COR-L47 (cell line): ENCODE data around the gene NUDCD3.

ENCODE experiments used
- DNase-seq: peaks from one replicate; lab custom pipeline; 2025; lab: John Stamatoyannopoulos, UW

Gene NUDCD3

DNA sequence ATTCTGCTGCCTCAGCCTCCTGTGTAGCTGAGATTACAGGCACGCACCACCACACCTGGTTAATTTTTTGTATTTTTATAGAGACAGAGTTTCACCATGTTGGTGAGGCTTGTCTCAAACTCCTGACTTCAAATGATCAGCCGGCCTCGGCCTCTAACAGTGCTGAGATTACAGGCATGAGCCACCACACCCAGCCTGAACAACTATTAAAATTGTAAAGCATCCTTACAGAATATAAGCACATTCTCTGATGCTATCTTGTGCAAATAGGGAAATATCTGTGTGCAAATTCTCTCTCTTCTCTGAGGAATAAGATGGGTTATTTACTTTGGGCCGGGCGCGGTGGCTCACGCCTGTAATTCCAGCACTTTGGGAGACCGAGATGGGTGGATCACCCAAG is 12.5 kb downstream of the NUDCD3 start:
- DNase-seq, result no peak

DNA sequence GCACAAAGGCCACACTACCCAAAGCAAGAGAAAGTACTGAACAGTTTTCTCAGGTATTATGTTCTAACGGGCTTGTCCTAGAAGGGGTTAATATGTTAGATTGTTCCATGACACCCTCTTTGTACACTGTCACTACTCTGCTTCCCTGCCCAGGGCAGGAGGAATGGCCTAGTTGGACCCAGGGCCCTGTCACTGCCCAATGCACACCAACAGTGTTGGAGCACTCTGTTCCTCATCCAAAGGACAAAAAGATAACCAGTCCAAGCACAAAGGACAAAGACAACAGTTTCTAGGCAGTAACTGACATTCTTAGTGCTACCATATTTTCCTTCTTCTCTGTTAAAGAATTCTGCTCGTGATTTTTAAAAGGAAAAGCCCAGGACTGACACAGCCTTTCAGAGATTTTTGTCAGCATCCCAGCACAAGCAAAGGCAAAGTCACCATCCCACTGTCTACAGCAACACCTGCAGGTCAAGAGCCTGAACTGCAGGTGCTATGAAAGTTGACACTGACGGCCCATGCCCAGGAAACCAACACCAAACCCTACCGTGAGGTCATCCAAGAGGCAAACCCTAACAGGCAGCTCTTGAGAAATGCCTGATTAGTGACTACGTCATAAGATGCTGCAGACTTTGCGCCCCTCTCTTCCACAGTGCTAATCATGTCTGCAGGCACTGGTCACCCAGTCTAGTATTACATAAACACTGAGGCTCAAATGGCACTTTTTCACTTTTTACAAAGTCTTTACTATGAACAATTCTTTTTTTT is 13.2 kb downstream of the NUDCD3 start:
- peak; percentile 12 for DNase-seq

DNA sequence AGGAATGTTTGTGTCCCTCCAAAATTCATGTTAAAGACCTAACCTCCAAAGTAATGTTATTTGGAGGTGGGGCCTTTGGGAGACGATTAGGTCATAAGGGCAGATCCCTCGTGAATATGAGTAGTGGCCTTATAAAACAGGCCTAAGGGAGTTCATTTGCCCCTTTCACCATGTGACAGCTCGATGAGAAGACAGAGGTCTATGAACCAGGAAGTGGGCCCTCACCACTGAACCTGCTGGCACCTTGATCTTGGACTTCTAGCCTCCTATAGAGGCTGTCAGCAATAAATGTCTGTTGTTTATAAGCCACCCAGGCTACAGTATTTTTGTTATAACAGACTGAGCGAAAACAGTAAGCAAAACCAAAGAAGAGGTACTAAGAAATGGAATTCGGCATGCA is 14.1 kb downstream of the NUDCD3 start:
- no peak for DNase-seq

DNA sequence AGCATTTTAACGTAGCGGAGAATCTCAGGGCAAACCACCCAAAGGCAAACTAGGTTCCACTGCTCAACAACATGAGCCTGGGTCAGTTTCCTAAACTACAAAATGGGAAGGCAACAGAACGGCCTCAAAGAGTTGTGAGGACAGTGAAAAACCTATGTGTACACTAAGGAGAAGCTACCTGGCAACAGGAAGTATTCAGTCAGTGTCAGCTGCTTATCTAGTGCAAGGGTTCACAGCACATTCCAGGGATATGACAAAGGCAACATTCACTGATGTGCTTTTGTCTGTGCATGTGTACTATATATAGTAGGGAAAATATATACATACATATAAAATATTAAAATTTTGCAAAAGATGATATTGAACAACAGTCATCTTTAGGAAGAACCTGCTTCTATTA is 17.2 kb downstream of the NUDCD3 start:
- no peak for DNase-seq

DNA sequence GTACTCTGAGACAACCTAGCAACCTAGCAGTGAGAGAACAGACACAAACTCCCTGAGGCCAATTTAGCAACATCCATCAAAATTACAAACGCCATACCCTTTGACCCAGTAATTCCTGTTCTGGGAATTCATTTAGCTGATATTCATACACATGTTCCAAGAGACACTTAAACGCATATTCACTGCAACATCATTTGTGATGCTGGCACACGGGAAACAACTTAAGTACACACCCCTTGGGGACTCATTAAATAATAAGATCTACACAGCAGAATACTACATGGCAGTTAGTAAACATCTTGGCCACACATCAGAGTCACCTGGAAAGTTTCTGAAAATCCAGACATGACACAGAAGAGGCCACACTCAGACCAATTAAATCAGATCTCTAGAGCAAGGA is 17.6 kb downstream of the NUDCD3 start:
- DNase-seq, result no peak

DNA sequence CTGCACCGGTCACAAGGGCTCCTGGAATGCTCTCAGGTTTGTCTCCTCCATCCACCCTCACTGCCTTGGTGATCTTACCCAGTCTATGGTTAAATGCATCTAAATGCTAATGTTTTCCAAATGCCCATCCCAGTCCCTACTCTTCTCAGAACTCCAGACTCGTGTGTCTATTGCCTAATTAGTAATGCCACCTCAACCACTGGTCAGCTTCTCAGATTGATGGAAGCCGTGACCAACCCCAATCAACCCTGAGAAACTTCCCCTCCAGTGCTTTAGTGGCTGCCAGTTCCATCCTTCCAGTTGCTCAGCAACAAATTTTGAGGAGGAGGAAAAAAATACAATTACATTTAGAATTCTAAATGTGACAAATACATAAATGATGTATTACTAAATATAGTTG is 18.6 kb downstream of the NUDCD3 start:
- DNase-seq, result no peak

DNA sequence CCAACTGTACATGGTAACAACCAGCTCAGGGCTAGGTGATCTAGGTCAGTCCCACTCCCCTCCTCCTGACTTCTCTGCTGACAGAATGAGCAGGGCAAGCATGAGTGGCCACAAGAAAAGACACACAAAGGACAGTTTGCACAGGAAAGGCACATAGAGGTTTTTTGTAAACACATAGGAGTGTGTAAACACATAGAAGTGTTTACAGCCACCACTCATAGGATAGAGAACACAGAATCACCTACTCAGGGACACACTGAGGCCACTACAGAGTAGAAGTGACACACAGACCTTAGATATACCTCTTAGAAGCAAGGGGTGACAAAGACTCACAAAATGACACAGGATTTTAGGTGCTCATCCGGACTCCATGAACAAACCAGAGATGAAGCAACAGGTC is 19.0 kb downstream of the NUDCD3 start:
- no peak for DNase-seq

DNA sequence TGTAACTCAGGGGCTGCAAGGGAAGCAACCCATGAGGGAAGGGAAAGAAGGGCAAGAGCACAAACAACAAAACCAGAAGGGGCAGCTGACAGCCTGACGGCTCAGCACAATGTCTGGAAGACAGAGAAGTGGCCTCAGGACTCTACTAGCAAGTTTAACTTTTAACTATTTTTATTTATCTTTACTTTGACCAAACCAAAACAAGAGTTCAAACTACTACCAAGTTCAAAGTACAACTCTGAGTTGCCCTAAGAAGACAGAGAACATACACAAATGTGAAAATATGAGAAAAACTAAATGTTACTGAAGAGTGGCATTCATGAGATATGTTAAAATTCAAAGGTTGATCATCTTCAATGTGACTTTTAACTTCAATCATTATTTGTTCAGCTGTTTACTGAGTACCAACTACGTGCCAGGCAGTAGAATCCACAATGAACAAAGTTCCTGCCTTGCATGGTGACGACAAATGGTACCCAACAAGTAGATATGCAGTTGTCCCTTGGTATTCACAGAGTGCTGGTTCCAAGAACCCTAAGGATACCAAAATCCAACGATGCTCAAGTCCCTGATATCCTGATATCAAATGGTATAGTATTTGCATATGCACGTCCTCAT is 19.7 kb downstream of the NUDCD3 start:
- no peak for DNase-seq

DNA sequence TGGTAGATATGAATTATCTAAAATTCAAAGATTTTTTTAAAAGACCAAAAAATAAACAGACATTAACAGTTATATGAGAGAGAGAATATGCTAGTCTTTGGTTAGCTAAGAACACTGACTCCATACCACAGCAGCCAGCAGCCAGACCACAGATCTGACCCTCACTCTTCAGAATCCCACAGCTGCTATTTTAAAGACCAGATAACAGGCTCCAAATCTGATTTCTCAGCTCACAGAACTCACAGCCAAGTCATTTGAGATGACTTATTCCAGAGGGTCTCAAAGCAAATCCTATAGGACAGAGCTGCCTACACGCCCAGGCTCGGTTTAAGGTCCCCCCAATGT is 20.4 kb downstream of the NUDCD3 start:
- DNase-seq, result no peak

DNA sequence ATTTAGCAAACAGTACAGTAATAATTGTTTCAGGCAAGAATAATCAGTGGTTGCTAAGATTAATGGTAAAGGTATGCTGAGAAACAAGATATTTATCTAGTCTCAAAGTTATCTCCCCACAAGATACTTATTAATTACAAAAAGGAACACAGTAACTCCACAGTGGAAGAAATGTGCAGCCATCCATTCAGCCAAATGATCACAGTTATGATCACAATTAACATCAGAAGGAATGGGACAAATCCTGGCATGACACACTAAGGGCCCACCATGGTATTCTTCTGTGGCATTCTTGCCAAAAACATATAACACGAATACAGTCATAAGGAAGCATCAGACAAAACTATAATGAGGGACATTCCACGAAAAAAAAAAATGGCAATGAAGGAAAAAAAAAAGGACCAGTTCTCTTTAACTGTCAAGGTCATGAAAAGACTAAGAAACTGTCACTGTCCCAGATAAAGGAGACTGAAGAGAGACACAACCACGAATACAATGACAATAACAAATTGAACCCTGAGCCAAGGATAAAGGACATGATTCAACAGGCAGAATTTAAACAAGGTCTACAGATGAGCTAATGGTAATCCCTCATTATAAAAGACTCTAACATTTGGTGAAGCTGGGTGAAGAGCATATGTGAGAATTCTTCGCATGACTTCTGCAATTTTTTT is 20.9 kb downstream of the NUDCD3 start:
- DNase-seq, result no peak

DNA sequence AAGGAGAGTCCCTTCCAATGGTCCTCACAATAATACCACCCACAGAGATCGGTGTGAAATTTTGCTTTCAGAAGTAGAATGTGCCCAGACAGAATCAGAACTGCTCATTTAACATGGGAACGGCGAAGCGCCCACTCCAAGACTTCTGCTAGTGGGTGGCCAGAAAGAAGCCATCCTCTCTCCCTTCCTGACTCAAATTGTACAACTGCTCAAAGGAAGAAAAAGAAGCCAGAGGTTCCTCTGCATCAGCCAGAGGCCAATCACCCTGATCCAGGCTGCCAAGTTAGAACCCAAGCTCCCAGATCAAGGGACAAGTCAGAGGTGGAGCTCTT is 23.3 kb downstream of the NUDCD3 start:
- DNase-seq, result no peak

DNA sequence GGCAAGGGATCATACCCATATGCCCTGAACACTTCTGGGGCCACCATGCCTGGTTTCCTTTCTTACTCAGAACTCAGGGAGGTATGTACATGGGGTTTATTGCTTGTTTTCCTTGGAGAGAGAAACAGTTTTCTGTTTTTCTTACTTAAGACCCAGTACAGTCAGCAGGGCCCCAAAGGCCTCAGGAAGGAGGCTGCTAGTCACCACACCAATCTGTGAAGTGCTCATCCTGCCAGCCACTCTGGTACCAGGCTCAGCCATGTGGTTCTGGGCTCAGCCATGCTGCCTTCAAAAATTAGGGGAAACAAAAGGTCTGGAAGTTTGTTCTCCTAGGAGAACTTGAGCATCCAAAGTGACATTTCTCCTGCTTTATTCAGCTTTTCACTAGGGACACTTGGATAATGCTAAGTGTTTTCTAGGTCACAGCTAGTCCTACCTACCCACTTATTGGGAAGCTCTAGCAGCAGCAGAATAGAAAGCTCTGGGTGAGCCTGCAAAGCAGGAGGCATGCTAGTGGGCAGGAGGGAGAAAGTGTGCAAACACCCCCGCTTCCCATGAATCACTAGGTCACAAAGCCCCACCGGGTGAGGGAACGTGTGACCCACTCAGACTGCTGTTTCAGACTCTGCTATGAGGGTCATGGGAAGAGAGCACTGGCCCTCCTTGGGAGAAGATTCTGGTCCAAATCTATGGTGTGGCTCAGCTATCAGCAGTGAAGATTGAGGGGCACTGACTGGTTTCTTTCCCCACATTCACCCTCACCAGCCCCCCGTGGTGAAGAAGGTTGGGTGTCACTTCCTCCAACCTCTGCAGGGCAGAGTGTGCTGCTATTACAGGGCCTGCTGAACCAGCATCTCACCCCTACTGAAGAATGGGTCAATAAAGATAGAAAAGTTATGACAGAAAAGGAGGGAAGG is 23.9 kb downstream of the NUDCD3 start:
- DNase-seq, result no peak

DNA sequence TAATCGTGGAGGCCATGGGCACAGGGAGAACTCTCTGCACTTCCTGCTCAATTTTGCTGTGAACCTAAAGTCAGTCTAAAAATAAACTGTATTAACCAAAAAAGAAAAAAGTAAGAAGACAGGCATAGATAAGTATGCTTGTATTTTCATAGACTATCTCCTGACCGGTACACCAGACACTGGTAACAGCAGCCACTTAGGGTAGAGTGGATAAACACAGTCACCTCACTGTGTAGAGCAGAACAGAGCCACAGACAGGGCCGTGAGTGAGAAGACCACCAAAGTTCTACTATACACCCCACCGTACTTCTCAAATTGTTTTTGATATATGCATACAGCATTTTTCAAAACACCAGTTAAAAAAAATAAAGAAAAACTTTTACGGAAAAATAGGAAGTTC is 25.0 kb downstream of the NUDCD3 start:
- no peak for DNase-seq

DNA sequence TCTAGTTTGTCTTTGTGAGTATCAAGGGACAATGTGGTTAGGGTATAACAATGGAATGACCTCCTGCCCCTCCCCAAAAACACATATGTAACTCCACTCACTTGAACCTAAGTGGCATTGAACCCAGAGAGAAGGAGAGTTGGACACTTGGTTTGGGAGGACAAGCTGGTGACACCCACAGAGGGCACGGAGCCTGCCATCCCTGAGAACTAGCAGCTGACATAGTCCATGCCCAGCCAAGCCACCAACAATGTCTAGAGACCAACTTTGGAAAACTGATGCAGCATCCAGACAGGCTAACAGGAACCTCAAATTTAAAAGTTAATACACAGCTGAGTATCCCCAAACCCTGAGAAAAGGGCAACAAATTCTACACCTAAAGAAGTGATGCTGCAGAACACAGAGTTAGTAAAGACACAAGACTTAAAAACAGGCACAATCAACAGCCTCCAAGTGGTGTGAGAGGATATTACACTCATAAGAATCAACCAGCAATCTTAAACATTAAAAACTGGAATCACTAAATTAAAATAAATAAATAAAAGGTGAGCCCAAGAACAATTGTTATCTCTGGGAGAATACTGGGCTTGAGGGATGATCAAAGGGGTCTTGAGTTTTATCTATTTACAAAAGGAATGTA is 27.2 kb downstream of the NUDCD3 start:
- DNase-seq, result no peak

DNA sequence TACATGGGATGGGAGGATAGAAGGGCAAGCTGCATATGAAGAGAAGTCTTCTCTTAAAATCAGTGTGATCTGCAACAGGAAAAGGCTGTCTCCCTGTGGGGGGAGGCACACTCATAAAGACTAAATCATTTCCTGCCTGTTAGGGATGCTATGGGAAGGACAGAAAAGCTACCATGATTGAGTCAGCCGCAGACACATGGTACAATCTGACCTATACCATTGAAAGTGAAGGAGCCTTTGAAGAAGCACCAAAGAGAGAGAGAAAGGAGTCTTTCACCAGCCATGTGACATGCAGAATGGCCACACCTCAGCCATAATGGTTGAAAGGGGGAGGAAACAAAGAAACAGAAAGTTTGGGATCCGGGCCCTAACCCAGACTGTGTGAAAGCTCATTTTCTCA is 29.1 kb downstream of the NUDCD3 start:
- no peak for DNase-seq

DNA sequence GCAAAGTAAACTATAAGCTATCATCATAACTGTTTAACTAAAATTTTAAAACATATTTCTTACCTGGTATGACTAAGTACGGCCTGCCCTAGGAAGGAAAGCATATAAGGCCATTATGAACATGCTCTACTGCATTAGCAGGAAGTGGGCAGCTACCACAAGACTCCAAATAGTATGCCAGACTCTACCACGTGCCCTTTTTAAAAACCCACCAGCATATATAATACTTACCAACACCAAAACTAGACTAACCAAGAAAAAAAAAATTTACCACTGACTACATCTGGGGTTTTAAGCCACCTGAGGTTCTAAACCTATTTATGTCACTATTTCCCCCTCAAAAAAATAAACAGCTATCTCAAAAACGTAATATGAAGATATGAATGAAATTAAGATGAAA is 30.1 kb downstream of the NUDCD3 start:
- no peak for DNase-seq

DNA sequence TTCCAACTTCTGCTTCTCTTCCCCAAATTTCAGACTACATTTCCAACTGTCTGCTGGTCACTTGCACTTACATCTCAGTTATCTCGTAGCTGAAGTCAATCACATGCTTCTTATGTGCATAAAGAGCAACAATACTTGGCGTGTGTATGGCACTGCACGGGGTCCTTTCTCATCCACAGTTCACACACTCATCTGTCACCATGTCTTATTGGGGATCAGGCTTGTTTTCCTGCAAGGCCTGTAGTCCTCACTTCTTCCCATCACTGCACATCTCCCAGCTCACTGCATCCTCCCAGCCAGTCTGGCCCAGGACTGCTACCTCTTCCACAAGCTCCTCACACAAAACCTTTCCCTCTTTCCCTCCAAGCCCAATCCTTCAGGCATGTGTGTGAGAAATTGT is 35.3 kb downstream of the NUDCD3 start:
- DNase-seq, result no peak

DNA sequence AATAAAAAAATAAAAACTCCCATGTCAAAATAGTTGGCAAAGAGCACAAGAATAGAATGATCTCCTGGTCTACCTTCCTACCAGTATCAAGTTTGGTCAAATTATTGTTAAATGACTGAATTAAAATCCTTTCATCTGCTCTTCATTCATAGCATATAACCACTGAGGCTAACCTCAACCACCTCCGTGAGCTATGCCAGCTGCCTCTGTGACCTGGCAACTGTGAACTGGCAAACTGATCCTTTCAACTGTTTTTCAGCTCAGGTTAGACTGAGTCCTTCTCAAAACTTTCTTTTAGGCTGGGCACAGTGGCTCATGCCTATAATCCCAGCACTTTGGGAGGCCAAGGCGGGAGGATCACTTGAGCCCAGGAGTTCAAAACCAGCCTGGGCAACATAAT is 36.1 kb downstream of the NUDCD3 start:
- DNase-seq, result no peak

DNA sequence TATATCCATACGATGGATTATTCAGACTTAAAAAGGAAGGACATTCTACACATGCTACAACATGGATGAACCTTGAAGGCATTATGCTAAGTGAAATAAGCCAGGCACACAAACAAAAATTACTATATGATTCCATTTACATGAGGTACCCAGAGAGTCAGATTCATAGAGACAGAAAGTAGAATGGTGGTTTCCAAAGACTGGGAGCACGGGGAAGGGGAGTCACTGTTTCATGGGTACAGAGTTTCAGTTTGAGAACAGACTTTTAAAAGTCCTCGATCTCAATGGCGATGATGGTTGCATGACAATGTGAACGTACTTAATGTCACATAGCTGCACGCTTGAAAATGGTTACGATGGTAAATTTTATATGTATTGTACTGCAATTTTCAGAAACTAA is 39.3 kb downstream of the NUDCD3 start:
- DNase-seq, result no peak

DNA sequence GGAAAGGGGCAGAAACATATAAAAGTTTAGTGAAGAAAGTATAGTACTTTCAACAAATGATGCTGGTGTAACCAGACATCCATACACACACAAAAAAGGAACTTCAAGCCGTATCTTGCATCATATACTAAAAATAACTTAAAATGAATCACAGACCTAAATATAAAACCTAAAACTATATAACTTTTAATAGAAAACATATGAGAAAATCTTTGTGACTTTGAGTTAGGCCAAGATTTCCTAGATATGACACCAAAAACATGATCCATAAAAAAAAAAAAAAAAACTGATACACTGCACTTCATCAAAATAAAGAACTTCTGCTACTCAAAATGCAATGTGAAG is 40.9 kb downstream of the NUDCD3 start:
- no peak for DNase-seq

DNA sequence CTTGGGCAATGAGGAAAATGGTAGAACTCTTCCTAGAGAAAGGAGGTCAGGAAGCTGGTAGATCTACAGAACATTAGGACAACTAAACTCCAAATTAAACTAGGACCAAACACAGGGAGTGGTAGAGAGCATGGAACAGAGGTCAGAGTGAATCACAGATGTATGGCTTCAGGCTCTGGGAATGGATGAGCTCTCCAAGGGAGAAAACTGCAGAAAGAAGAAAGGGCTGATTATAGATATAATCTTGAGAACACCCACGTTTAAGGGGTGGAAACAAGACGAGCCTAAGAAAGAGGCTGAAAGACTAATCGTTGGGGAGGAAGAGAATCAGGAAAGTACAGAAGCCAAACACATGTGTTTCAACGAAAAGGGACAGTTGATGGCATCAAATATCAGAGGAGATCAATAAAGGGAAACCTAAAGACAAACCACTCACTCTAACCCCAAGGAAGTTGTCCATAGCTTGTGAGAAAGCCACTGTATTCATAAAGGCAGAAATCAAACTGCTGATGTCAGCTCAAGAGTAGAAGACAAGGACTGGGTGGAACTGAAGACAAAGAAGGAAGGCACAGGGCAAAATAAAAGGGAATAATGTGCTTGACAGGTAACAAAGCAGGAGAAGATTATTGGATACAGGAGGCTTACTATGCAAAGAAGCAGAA is 41.4 kb downstream of the NUDCD3 start:
- DNase-seq, result no peak
